PFSK-1 (cell line): ENCODE measurements around the gene TXLNG.

Experiments
- FOXP2 ChIP-seq: optimal IDR thresholded peaks from 2 replicates; pipeline ENCODE3; 2011; ENCODE audit warnings: borderline replicate concordance, control low read depth, inconsistent platforms; ENCODE audit not compliant: insufficient read depth; ENCODE audit errors: extremely low read length, extremely low read depth
- POLR2AphosphoS5 ChIP-seq: IDR thresholded peaks from 2 replicates; pipeline ENCODE4 v1.6.1; 2012; ENCODE audit warnings: low read depth, mild to moderate bottlenecking, control low read depth, low read length, moderate library complexity
- REST ChIP-seq, 2 experiments: IDR thresholded peaks; 2 replicates each; pipeline versions ENCODE4 v1.6.1 to v1.8.0; 2011 to 2012; ENCODE audit warnings: low read depth in 2 of 2, low read length in 2 of 2, control low read depth in 1 of 2, inconsistent platforms in 1 of 2, mild to moderate bottlenecking in 1 of 2, moderate library complexity in 1 of 2; ENCODE audit not compliant: insufficient read depth in 1 of 2
- SIN3A ChIP-seq: IDR thresholded peaks from 2 replicates; pipeline ENCODE4 v1.6.1; 2012; ENCODE audit warnings: mild to moderate bottlenecking, low read length, moderate library complexity, borderline replicate concordance; ENCODE audit not compliant: insufficient read depth
- TAF1 ChIP-seq: IDR thresholded peaks from 2 replicates; pipeline ENCODE4 v1.6.1; 2012; ENCODE audit warnings: low read length, control low read depth, borderline replicate concordance; ENCODE audit not compliant: insufficient read depth

Gene TXLNG

GRCh38 chrX:16882169-16882568 is 95.9 kb downstream of the TXLNG start:
- TF ChIP-seq FOXP2 (no peak), TAF1 (no peak), SIN3A (no peak), REST (IDR thresholded peaks at IDR 0.05; ENCODE audit: insufficient read depth in 1 of 2, low read depth in 2 of 2, low read length in 2 of 2) (no peak), POLR2AphosphoS5 (no peak)

GRCh38 chrX:16882702-16883486 is 96.6 kb downstream of the TXLNG start:
- no peak for TF ChIP-seq POLR2AphosphoS5
- no peak for TF ChIP-seq TAF1
- no peak for TF ChIP-seq REST (IDR thresholded peaks at IDR 0.05; ENCODE audit: insufficient read depth in 1 of 2, low read depth in 2 of 2, low read length in 2 of 2)
- TF ChIP-seq FOXP2: no peak
- TF ChIP-seq SIN3A: no peak

GRCh38 chrX:16883487-16883804 is 97.2 kb downstream of the TXLNG start:
- TF ChIP-seq SIN3A (no peak), TAF1 (no peak), POLR2AphosphoS5 (no peak), FOXP2 (no peak), REST (IDR thresholded peaks at IDR 0.05; ENCODE audit: insufficient read depth in 1 of 2, low read depth in 2 of 2, low read length in 2 of 2) (no peak)

GRCh38 chrX:16885628-16886027 is 99.4 kb downstream of the TXLNG start:
- no peak for TF ChIP-seq TAF1
- TF ChIP-seq SIN3A: no peak
- no peak for TF ChIP-seq FOXP2
- no peak for TF ChIP-seq REST (IDR thresholded peaks at IDR 0.05; ENCODE audit: insufficient read depth in 1 of 2, low read depth in 2 of 2, low read length in 2 of 2)
- TF ChIP-seq POLR2AphosphoS5: no peak
